CD4-positive, alpha-beta T cell treated with Interleukin-15 for 1 hour (primary cell): ENCODE results near the gene RADX.

Source experiments
- DNase-seq: peaks from one replicate; pipeline ENCODE4 v3.0.0-alpha.2; 2020

The RADX gene

DNA sequence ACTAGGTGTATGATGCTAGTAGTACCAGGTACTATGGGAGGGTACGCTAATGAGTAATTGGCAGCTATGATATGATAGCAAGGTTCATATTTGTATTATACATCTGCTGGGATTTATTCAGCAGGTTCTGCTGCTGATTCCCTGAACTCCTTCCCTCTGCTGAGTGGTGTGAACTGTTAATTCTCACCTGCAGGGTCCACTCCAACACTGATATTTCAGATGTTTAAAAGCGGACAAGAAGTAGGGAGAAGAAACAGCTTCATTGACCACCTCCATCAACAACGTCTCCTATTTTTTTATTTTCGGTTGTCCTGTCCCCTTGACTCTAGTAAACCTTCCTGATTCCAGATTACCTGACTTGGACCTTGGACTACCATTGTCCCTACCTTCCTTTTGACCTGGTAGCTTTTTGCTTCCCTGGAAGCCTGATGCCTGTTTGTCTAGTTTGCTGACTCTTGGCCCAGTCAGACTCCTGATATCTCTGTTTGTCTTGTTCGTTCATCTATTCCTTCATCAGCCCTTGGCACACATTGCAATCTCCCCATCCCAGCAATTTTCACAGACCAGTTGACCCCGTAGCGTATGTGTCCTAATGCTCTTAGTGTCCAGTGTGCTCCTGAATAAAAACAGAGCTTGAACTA, 80.8 kb downstream of the RADX start:
- DNase-seq = no peak

DNA sequence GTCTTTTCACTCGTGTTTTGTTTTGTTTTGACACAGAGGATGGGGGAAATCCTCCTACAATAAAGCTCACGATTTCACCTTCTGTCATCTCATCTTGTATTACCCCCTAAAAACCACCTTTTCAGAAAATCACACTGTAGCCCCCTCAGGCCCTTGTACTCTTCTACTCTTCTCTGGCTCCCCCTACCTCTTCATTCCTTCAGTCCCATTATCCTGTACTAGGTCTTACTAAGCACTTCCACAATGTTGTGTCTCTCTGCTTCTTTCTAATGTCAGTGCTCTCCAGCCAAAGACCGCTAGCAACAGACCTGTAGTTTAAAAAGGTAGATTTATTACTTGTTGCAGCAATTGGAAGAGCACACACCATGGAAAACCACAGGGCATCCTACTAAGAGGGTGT, 84.7 kb downstream of the RADX start:
- no peak for DNase-seq

DNA sequence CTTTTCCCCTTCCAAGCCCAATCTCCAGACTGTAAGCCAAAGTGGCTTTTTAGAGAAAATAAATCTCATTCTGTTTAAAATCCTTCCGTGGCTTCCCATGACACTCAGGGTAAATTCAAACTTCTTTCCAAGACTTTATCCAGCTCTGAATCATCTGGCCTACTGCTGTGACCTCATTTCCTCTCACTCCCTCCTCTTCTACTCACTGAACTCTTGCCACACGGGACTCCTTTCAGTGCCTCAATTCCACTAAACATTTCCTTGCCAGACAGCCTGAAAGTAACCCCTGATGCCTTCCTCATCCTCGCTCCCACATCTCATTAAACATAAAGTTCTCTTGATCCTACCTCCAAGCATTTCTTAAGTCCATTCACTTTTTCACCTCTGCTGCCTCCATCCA, 86.9 kb downstream of the RADX start:
- no peak for DNase-seq

DNA sequence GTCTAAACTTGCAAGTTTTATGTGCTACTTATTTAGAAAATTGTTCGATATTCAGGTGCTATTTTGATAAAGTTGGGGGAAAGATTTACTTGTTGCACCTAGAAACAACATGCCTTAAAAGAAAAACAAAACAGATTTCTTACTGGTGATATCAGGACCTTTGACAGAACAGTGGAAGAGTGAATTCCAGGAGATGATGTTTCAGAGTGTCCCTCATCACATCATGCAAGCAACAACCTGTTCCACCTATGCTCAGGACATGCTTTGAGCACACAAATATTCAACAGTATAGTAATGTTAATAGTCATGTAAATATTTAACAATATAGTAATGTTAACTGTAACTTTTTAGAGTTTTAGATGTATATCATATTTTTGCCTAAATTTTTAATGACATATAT, 90.9 kb downstream of the RADX start:
- DNase-seq = no peak

DNA sequence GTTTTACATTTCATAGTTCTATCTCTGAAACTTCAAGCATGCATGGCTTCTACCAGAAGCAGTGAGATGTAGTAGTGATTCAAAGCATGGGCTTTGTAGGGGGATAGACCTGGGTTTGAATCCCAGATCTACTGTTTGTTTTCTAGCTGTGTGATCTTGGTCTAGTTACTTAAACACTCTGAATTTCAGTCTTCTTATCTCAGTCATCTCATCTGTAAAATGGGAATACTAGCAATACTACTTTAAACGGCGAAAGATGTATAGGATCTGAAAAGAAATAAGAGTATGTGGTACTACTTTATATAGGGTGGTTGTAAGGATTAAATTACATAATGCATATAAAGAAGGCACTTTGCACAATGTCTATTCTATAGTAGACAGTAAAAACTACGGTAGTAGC, 94.7 kb downstream of the RADX start:
- DNase-seq = no peak

DNA sequence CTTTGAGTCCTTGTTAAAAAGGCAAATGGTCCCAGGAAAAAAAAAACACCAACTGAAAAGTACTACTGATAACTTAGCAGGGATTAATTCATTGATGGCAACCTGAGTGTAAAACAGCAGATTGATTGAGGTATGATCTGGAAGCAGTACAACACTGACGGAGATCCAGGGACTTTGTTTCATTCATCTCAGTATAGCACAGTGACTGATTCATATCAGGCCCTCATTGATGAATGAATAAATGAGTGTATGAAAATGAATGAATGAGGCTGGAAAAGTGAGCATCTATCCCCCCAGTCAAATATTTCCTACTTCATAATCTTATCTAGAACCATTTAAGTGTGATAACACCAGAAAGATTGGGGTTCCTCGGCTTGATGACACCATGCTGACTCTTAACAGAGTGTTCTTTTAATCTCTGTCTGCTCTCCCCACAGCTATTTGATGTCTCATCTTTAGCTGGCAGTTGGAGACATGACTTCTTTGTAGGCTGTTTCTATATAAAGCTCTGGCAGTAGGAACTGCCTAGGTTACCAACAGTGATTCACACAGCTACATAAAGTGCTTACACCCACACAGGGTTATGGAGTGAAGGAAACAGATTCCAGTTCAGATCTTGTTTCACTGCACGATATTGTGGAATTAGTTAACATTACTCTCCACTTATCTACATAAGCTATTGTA, 96.1 kb downstream of the RADX start:
- DNase-seq = no peak

DNA sequence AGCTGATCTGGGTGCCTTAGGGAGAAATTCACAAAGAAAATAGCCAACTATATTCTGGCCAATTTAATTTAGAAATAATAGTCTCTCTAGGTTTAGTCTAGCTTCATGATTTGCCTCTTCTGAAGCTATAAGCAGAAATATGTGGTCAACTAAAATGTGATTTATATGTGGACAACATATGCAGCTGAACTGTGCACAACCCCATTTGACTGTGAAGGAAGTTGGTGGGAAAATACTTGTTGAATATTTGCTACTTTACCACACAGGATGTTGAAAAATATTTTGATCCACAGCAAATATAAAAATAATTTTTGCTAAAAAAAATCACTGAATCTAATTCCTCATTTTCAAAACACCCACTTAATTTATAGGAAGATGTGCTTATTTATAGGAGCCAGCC, 99.0 kb downstream of the RADX start:
- DNase-seq = no peak

DNA sequence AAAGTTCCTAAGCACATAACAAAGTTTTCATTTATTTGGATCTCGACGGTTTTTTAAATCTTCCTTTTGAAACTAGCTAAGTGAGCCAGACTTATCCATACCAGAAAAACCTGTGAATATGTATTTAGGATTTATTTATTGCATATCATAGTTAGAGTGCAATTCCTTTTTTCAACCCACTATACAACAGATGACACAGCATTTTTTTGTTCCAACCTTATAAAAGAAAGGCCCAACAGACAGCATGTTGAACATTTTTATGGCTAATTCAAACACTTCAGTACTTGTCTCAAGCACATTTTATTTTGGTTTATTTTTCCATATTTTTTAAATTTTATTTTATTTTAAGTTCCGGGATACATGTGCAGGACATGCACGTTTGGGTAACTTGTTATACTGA, 99.6 kb downstream of the RADX start:
- no peak for DNase-seq

DNA sequence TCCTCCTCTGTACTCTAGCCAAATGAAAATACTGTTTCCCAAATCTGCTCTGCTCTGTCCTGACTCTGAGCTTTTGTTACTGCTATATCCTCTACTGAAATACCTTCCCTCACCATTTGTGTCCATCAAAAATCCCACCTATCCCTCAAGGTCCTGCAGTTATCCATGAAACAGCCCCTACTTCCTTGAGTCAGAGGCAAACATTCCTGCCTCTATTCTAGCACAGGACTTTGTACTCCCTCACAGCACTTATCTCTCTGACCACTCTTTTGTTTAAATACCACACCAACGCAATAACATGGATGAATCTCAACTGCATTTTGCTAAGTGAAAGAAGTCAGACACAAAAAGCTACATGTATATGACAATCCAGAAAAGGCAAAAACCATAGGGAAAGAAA, 104.2 kb downstream of the RADX start:
- DNase-seq = no peak

DNA sequence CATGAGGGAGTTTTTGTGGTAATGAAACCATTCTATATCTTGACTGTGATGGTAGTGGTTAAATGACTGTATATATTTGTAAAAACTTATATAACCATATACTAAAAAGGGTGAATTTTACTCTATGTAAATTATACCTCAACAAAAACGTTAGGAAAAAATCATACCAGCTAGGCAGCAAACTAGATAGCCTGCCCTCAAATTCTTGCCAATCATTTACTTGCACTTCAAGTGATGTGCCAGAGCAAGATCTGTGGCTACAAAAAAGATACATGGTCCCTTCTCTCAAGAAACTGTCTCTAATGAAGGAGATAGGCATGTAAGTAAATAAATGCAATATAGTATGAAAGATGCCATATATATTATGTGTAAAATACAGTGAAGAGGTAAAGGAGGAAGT, 104.7 kb downstream of the RADX start:
- no peak for DNase-seq

DNA sequence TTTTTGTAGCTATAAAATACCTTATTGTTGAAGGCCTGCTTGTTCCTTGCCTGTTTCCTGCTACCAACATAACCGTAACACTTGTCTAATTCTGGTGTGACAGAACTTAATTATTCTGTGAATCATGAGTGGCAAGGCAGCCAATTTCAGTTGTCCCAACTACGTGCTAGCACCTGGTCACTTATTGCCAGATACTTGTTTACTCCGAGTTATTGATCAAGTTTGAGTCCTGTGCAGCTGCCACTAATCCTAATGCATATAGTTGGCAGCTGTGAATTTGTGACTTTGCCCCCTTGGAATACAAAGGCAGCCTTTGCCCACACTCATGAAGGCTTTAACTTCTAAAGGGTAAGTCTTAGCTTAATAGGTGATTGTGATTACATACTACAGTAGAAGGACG, 106.9 kb downstream of the RADX start:
- DNase-seq = no peak

DNA sequence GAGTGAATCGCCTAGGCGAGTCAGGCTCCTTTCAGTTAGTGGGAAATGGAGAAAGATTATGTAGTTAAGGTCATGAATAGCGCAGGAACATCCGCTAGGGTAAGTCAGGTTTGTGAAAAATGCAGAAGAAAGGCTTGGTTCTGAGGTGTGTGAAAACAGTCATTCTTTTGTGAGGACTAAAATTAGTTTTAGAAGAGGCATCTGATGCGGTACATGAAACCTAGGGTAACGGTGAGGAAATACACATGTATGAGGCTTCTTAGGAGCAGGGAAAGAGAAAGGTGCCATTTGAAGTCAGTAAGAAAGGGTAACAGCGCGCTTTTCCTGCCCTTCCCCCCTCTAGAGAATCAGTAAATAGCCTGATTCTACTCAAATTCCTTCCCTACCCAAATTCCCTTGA, 114.2 kb downstream of the RADX start:
- DNase-seq = no peak

DNA sequence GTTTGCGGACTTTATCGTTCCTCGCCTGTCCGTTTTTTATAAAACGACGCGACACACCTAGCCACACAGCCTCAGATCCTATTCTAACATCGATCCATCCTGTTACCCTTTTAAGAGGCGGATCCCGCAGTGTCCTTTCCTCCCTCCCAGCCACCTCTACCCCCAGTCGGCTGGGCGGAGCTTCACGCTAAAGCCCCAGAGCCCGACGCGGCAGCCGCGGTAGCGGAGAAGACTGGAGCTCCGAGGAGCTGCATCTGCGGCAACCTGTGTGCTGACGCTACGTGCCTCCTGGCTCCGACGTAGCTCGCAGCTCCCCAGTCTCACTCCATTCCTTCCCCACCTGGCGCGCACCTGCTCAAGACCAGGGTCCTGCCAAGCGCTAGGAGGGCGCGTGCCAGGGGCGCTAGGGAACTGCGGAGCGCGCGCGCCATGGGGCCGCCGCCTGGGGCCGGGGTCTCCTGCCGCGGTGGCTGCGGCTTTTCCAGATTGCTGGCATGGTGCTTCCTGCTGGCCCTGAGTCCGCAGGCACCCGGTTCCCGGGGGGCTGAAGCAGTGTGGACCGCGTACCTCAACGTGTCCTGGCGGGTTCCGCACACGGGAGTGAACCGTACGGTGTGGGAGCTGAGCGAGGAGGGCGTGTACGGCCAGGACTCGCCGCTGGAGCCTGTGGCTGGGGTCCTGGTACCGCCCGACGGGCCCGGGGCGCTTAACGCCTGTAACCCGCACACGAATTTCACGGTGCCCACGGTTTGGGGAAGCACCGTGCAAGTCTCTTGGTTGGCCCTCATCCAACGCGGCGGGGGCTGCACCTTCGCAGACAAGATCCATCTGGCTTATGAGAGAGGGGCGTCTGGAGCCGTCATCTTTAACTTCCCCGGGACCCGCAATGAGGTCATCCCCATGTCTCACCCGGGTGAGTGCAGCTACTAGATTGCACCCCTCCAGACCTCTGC, 115.0 kb downstream of the RADX start, which contains the start of gene RNF128:
Gene RNF128, plus strand, starts transcription at position 217 of the 953 bp plus-strand sequence. Its CDS starts 213 bp downstream, at position 430.
- DNase-seq = no peak

DNA sequence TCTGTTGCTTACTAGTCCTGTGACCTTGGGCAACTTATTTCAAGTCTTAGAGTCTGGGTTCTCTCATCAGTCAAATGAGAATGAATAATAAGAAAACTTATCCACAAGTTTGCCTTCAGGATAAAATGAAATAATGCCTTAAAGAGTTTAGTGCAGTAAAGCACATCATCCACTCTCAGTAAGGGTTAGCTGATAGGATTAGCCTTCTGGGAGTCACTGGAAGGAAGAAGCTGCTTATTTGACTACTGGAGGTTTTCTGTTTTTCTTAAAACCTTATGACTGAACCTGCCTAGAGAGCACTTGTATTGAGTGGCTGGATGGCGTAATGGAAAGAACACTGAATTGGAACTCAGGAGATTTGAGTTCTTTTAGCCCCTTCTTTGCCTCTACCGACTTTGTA, 116.6 kb downstream of the RADX start:
- no peak for DNase-seq
